ENCODE results near the gene PTGER3. TPM values are rescaled to one million over a fixed set of nuclear protein-coding genes. Genes with fewer than 3 reads are reported as not detected.

Gene PTGER3
- total RNA-seq, 1 experiment from 2014 or later: 0.08 TPM

DNA sequence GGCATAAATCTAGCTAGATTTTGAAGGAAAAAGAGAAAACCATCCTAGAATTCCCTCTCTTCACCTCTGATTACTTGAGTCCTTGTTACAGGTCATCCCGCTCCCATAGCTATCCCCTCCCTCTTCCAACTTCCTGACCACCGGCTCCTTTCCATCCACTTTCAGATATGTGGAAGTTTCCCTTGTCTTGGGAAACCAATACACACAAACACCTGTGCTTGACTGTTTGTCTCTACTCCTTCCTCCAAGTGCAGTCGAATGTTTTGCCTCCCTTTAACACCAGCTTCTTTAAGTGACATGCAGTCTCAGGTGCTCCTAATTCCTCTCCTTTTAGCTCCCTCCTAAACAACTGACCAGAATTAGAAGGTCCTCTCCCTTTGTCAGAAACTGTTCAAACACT, 70.0 kb downstream of the PTGER3 start:
- H3K4me3 ChIP-seq (ENCODE audit: low read depth in 2 of 2, low read length in 2 of 2): no peak overlapping the region
- no peaks in the 10 kb centered on the region for H3K4me1 ChIP-seq (ENCODE audit: control insufficient read depth, insufficient read depth, low read length)
- H3K27me3 ChIP-seq (ENCODE audit: control insufficient read depth, insufficient read depth, low read length): no peaks in the 10 kb centered on the region
- DNase-seq (ENCODE audit: low read depth, low spot score): no peak
- in situ Hi-C loops (cut with HindIII; ENCODE audit: low pct_unique_long_range_greater_than_20kb, low sequenced_read_pairs): no loop called here
- ChIA-PET POLR2A (no interaction called here), CTCF (no interaction called here)
- ATAC-seq: no peak
- no TSS peak for BruUV-seq (replicated peaks)
- no peak overlapping the region for H3K27ac ChIP-seq (ENCODE audit: low read length)
- H3K36me3 ChIP-seq (ENCODE audit: control insufficient read depth, insufficient read depth, low read length): no peaks in the 10 kb centered on the region
- TF ChIP-seq SIN3A (IDR thresholded peaks at IDR 0.05; ENCODE audit: borderline replicate concordance, insufficient read depth, low read depth, low read length) (no peak), TCF7L2 (IDR thresholded peaks at IDR 0.05; ENCODE audit: low read depth, low read length) (no peak), CTCF (IDR thresholded peaks at IDR 0.05) (no peak), POLR2AphosphoS5 (IDR thresholded peaks at IDR 0.05; ENCODE audit: low read depth, low read length) (no peak)
- TF ChIP-seq, protein P1, sequence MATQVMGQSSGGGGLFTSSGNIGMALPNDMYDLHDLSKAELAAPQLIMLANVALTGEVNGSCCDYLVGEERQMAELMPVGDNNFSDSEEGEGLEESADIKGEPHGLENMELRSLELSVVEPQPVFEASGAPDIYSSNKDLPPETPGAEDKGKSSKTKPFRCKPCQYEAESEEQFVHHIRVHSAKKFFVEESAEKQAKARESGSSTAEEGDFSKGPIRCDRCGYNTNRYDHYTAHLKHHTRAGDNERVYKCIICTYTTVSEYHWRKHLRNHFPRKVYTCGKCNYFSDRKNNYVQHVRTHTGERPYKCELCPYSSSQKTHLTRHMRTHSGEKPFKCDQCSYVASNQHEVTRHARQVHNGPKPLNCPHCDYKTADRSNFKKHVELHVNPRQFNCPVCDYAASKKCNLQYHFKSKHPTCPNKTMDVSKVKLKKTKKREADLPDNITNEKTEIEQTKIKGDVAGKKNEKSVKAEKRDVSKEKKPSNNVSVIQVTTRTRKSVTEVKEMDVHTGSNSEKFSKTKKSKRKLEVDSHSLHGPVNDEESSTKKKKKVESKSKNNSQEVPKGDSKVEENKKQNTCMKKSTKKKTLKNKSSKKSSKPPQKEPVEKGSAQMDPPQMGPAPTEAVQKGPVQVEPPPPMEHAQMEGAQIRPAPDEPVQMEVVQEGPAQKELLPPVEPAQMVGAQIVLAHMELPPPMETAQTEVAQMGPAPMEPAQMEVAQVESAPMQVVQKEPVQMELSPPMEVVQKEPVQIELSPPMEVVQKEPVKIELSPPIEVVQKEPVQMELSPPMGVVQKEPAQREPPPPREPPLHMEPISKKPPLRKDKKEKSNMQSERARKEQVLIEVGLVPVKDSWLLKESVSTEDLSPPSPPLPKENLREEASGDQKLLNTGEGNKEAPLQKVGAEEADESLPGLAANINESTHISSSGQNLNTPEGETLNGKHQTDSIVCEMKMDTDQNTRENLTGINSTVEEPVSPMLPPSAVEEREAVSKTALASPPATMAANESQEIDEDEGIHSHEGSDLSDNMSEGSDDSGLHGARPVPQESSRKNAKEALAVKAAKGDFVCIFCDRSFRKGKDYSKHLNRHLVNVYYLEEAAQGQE (IDR thresholded peaks at IDR 0.05; ENCODE audit: insufficient read depth in 1 of 2, low read depth in 2 of 2, low read length in 1 of 2): no peak
- H3K9me3 ChIP-seq (ENCODE audit: control insufficient read depth, insufficient read depth, low read depth, low read length): no peaks in the 10 kb centered on the region
- intact Hi-C loops (cut with micrococcal nuclease; ENCODE audit: unreplicated experiment): no loop called here

GRCh38 chr1:70977041-70977440, 70.6 kb downstream of the PTGER3 start:
- TF ChIP-seq CTCF (IDR thresholded peaks at IDR 0.05) (no peak), SIN3A (IDR thresholded peaks at IDR 0.05; ENCODE audit: borderline replicate concordance, insufficient read depth, low read depth, low read length) (no peak), POLR2AphosphoS5 (IDR thresholded peaks at IDR 0.05; ENCODE audit: low read depth, low read length) (no peak), TCF7L2 (IDR thresholded peaks at IDR 0.05; ENCODE audit: low read depth, low read length) (no peak)
- TF ChIP-seq, protein P1 (IDR thresholded peaks at IDR 0.05; ENCODE audit: insufficient read depth in 1 of 2, low read depth in 2 of 2, low read length in 1 of 2): no peak
- intact Hi-C loops (cut with micrococcal nuclease; ENCODE audit: unreplicated experiment) (no loop called here), in situ Hi-C loops (cut with HindIII; ENCODE audit: low pct_unique_long_range_greater_than_20kb, low sequenced_read_pairs) (no loop called here)
- H3K4me3 ChIP-seq (ENCODE audit: low read depth in 2 of 2, low read length in 2 of 2): no peak overlapping the region
- no peaks in the 10 kb centered on the region for H3K9me3 ChIP-seq (ENCODE audit: control insufficient read depth, insufficient read depth, low read depth, low read length)
- no peak for DNase-seq (ENCODE audit: low read depth, low spot score)
- no peaks in the 10 kb centered on the region for H3K4me1 ChIP-seq (ENCODE audit: control insufficient read depth, insufficient read depth, low read length)
- CTCF ChIA-PET: interaction anchor here (0.7 kb wide), 1 partner anchor 94 kb away, joined by 3 read pairs; no protein-coding TSS in a partner anchor
- no peaks in the 10 kb centered on the region for H3K36me3 ChIP-seq (ENCODE audit: control insufficient read depth, insufficient read depth, low read length)
- no peaks in the 10 kb centered on the region for H3K27me3 ChIP-seq (ENCODE audit: control insufficient read depth, insufficient read depth, low read length)
- no peak overlapping the region for H3K27ac ChIP-seq (ENCODE audit: low read length)
- no peak for ATAC-seq
- no TSS peak for BruUV-seq (replicated peaks)
- POLR2A ChIA-PET: no interaction called here

Data from Panc1 (cell line).